Measurements from ENCODE around the gene PCDHGA8.

DNA sequence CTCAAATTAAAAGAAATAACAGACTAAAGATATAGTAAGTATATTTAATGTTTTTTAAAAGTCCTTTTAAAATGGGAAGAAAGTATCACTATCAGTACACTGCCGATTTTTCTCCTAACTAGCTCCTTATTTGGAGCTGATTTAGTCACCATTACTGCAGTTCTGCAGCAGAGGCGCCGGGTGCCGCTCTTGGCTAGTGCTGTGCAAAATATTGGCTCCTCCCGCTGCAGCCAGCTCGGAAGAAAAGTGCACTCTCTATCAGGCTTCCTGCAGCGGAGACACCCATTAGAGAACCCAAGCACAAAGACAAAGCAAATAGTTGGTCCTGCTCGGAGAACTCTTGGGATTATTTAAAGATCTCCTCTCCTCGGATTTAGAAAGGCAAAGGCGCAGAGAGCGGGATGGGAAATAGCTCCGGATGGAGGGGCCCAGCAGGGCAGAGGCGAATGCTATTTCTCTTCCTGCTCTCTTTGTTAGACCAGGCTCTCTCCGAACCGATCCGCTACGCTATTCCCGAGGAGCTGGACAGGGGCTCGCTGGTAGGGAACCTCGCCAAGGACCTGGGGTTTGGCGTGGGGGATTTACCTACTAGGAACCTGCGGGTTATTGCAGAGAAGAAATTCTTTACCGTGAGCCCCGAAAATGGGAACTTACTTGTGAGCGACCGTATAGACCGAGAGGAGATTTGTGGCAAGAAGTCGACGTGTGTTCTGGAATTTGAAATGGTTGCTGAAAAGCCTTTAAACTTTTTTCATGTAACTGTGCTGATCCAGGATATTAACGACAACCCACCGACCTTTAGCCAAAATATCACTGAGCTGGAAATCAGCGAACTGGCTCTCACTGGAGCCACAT is 22.2 kb upstream of the PCDHGA8 start, which contains the start of gene PCDHGB3:
- TF ChIP-seq, protein P1, sequence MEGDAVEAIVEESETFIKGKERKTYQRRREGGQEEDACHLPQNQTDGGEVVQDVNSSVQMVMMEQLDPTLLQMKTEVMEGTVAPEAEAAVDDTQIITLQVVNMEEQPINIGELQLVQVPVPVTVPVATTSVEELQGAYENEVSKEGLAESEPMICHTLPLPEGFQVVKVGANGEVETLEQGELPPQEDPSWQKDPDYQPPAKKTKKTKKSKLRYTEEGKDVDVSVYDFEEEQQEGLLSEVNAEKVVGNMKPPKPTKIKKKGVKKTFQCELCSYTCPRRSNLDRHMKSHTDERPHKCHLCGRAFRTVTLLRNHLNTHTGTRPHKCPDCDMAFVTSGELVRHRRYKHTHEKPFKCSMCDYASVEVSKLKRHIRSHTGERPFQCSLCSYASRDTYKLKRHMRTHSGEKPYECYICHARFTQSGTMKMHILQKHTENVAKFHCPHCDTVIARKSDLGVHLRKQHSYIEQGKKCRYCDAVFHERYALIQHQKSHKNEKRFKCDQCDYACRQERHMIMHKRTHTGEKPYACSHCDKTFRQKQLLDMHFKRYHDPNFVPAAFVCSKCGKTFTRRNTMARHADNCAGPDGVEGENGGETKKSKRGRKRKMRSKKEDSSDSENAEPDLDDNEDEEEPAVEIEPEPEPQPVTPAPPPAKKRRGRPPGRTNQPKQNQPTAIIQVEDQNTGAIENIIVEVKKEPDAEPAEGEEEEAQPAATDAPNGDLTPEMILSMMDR (IDR thresholded peaks at IDR 0.05), result no peak
- TF ChIP-seq REST (IDR thresholded peaks at IDR 0.05; ENCODE audit: insufficient read depth in 1 of 2, low read depth in 2 of 2, low read length in 1 of 2) (no peak), POLR2AphosphoS5 (IDR thresholded peaks at IDR 0.05; ENCODE audit: low read depth, low read length) (no peak), SIN3A (IDR thresholded peaks at IDR 0.05; ENCODE audit: borderline replicate concordance, insufficient read depth, low read depth, low read length) (no peak), TCF7L2 (IDR thresholded peaks at IDR 0.05; ENCODE audit: low read depth, low read length) (no peak)

Measured in Panc1 (cell line).